Mucosa of stomach (tissue), 1 donor: ENCODE measurements around the gene TMUB1.
A peak's percentile ranks its signal among the peaks of the same experiment; 100 is the strongest.

Experiments used
- H3K27me3 ChIP-seq: one replicate; pipeline ENCODE4 v1.7.0; 2013; ENCODE audit warnings: mild to moderate bottlenecking, low read length; ENCODE audit not compliant: control insufficient read depth, insufficient read depth
- H3K36me3 ChIP-seq: one replicate; pipeline ENCODE4 v1.7.0; 2013; ENCODE audit warnings: low read length; ENCODE audit not compliant: control insufficient read depth, insufficient read depth
- H3K4me1 ChIP-seq: one replicate; pipeline ENCODE4 v1.7.0; 2013; ENCODE audit warnings: mild to moderate bottlenecking, low read length; ENCODE audit not compliant: control insufficient read depth, insufficient read depth
- H3K4me3 ChIP-seq: one replicate; pipeline ENCODE4 v1.7.0; 2013; ENCODE audit warnings: low read length
- H3K9ac ChIP-seq: one replicate; pipeline ENCODE4 v1.7.0; 2013; ENCODE audit warnings: mild to moderate bottlenecking, low read length, moderate library complexity
- H3K9me3 ChIP-seq: one replicate; pipeline ENCODE4 v1.7.0; 2013; ENCODE audit warnings: mild to moderate bottlenecking, low read length, moderate library complexity; ENCODE audit not compliant: control insufficient read depth
- donor health status: Pancreatic carcinoma.

TMUB1 gene

GRCh38 chr7:151057989-151058780 lies 25.1 kb downstream of the TMUB1 start:
- H3K27me3 ChIP-seq: no peaks in the 10 kb centered on the region
- no peaks in the 10 kb centered on the region for H3K9me3 ChIP-seq
- peaks cover 51% of the 10 kb centered on the region for H3K4me1 ChIP-seq
- H3K4me3 ChIP-seq: peak overlapping the region; percentile 94
- H3K36me3 ChIP-seq: no peaks in the 10 kb centered on the region
- peak overlapping the region; percentile 60 for H3K9ac ChIP-seq

- H3K9me3 ChIP-seq: no peaks in the 10 kb centered on the region
- H3K4me3 ChIP-seq: peak within 1 kb of the TSS; percentile 94
- peaks cover 47% of the 10 kb centered on the region for H3K4me1 ChIP-seq
- H3K36me3 ChIP-seq: no peaks in the 10 kb centered on the region
- H3K27me3 ChIP-seq: no peaks in the 10 kb centered on the region
- H3K9ac ChIP-seq: peak within 1 kb of the TSS; percentile 67
Observed at GRCh38 chr7:151057506-151057988, 25.7 kb downstream of the TMUB1 start, which contains the start of gene CDK5. CDK5 (minus strand) TSS chr7:151057897; CDS start chr7:151057848, 49 bp downstream.

- H3K9ac ChIP-seq: peak overlapping the region; percentile 67
- peak overlapping the region; percentile 94 for H3K4me3 ChIP-seq
- peaks cover 41% of the 10 kb centered on the region for H3K4me1 ChIP-seq
- no peaks in the 10 kb centered on the region for H3K27me3 ChIP-seq
- H3K9me3 ChIP-seq: no peaks in the 10 kb centered on the region
- H3K36me3 ChIP-seq: no peaks in the 10 kb centered on the region
Observed at GRCh38 chr7:151056666-151057505, 26.4 kb downstream of the TMUB1 start.

- peaks cover 34% of the 10 kb centered on the region for H3K4me1 ChIP-seq
Observed at GRCh38 chr7:151056283-151056665, 27.0 kb downstream of the TMUB1 start.

GRCh38 chr7:151053751-151054150 lies 29.5 kb downstream of the TMUB1 start:
- H3K9ac ChIP-seq: no peak overlapping the region
- no peak overlapping the region for H3K4me3 ChIP-seq
- peaks cover 13% of the 10 kb centered on the region for H3K27me3 ChIP-seq
- H3K4me1 ChIP-seq: peaks cover 18% of the 10 kb centered on the region
- H3K9me3 ChIP-seq: no peaks in the 10 kb centered on the region
- H3K36me3 ChIP-seq: no peaks in the 10 kb centered on the region

More at GRCh38 chr7:151056283-151056665, 27.0 kb downstream of the TMUB1 start:
- no peaks in the 10 kb centered on the region for H3K27me3 ChIP-seq
- H3K4me3 ChIP-seq: no peak overlapping the region
- no peaks in the 10 kb centered on the region for H3K9me3 ChIP-seq
- H3K36me3 ChIP-seq: no peaks in the 10 kb centered on the region
- H3K9ac ChIP-seq: no peak overlapping the region

- peaks cover 12% of the 10 kb centered on the region for H3K4me1 ChIP-seq
- H3K27me3 ChIP-seq: peaks cover 13% of the 10 kb centered on the region
- no peaks in the 10 kb centered on the region for H3K9me3 ChIP-seq
Observed at GRCh38 chr7:151053096-151053495, 30.2 kb downstream of the TMUB1 start.

GRCh38 chr7:151051108-151051507 lies 32.2 kb downstream of the TMUB1 start:
- H3K9me3 ChIP-seq: no peaks in the 10 kb centered on the region
- H3K27me3 ChIP-seq: peaks cover 13% of the 10 kb centered on the region
- no peaks in the 10 kb centered on the region for H3K36me3 ChIP-seq
- H3K4me1 ChIP-seq: no peaks in the 10 kb centered on the region
- H3K9ac ChIP-seq: no peak overlapping the region
- no peak overlapping the region for H3K4me3 ChIP-seq

More at GRCh38 chr7:151053096-151053495, 30.2 kb downstream of the TMUB1 start:
- Histone ChIP-seq H3K36me3 (no peaks in the 10 kb centered on the region), H3K9ac (no peak overlapping the region), H3K4me3 (no peak overlapping the region)

- Histone ChIP-seq H3K9ac (no peak overlapping the region), H3K27me3 (peaks cover 13% of the 10 kb centered on the region), H3K36me3 (no peaks in the 10 kb centered on the region), H3K9me3 (no peaks in the 10 kb centered on the region), H3K4me1 (no peaks in the 10 kb centered on the region), H3K4me3 (no peak overlapping the region)
Observed at GRCh38 chr7:151048911-151049463, 34.3 kb downstream of the TMUB1 start.

- H3K4me3 ChIP-seq: no peak within 1 kb of the TSS
- peaks cover 13% of the 10 kb centered on the region for H3K27me3 ChIP-seq
- no peaks in the 10 kb centered on the region for H3K4me1 ChIP-seq
- H3K9ac ChIP-seq: no peak within 1 kb of the TSS
- H3K36me3 ChIP-seq: no peaks in the 10 kb centered on the region
- no peaks in the 10 kb centered on the region for H3K9me3 ChIP-seq
Observed at GRCh38 chr7:151047976-151048815, 35.1 kb downstream of the TMUB1 start, which contains the start of gene ASIC3. ASIC3 (plus strand) TSS chr7:151048531; CDS start chr7:151048886, 355 bp downstream.

GRCh38 chr7:151046603-151047573 lies 36.4 kb downstream of the TMUB1 start:
- Histone ChIP-seq H3K27me3 (peaks cover 13% of the 10 kb centered on the region), H3K4me3 (no peak overlapping the region), H3K9ac (no peak overlapping the region), H3K4me1 (no peaks in the 10 kb centered on the region), H3K36me3 (no peaks in the 10 kb centered on the region), H3K9me3 (no peaks in the 10 kb centered on the region)
